MM.1S (cell line): ENCODE results near the gene PRKCE.

Experiments
- DNase-seq: peaks from one replicate; pipeline ENCODE4 v3.0.0-alpha.2; 2015
- H2AFZ ChIP-seq: fragments of 300-600 bp; sonication (generic); 2 replicates; pipeline ENCODE4 v1.6.0; 2016; ENCODE audit warnings: antibody characterized with exemption, low read length
- H3F3A ChIP-seq: fragments of 300-600 bp; sonication (generic); 2 replicates; pipeline ENCODE4 v1.6.1; 2016; ENCODE audit warnings: mild to moderate bottlenecking, antibody characterized with exemption, low read length, moderate library complexity, mixed read lengths; ENCODE audit not compliant: insufficient read depth
- H3K27ac ChIP-seq: fragments of 300-600 bp; sonication (generic); 2 replicates; pipeline ENCODE4 v1.5.1; 2016; ENCODE audit warnings: mild to moderate bottlenecking, low read length
- H3K27me3 ChIP-seq: fragments of 300-600 bp; sonication (generic); replicated peaks from 2 replicates; pipeline ENCODE4 v1.6.0; 2016; ENCODE audit warnings: low read length; ENCODE audit not compliant: insufficient read depth
- H3K36me3 ChIP-seq: fragments of 300-600 bp; sonication (generic); replicated peaks from 2 replicates; pipeline ENCODE4 v1.6.1; 2016; ENCODE audit warnings: mild to moderate bottlenecking, low read length, mixed read lengths; ENCODE audit not compliant: insufficient read depth
- H3K4me1 ChIP-seq: fragments of 300-600 bp; sonication (generic); 2 replicates; pipeline ENCODE4 v1.6.1; 2016; ENCODE audit warnings: low read length, mixed read lengths
- H3K4me2 ChIP-seq: fragments of 300-600 bp; sonication (generic); 2 replicates; pipeline ENCODE4 v1.6.0; 2016; ENCODE audit warnings: low read depth, low read length
- H3K4me3 ChIP-seq: fragments of 300-600 bp; sonication (generic); 2 replicates; pipeline ENCODE4 v1.5.1; 2016; ENCODE audit warnings: low read length, mixed read lengths
- H3K79me2 ChIP-seq: fragments of 300-600 bp; sonication (generic); 2 replicates; pipeline ENCODE4 v1.6.1; 2016; ENCODE audit warnings: mixed run types, low read length, mixed read lengths
- H3K9ac ChIP-seq: fragments of 300-600 bp; sonication (generic); 2 replicates; pipeline ENCODE4 v1.6.1; 2016; ENCODE audit warnings: low read length, mixed read lengths
- H3K9me2 ChIP-seq: fragments of 300-600 bp; sonication (generic); replicated peaks from 2 replicates; pipeline ENCODE4 v1.6.1; 2016; ENCODE audit warnings: mild to moderate bottlenecking, low read length, mixed read lengths; ENCODE audit not compliant: insufficient read depth
- H3K9me3 ChIP-seq: fragments of 300-600 bp; sonication (generic); replicated peaks from 2 replicates; pipeline ENCODE4 v1.6.1; 2016; ENCODE audit warnings: mild to moderate bottlenecking, low read length, mixed read lengths; ENCODE audit not compliant: insufficient read depth
- H4K20me1 ChIP-seq: fragments of 300-600 bp; sonication (generic); 2 replicates; pipeline ENCODE4 v1.6.1; 2016; ENCODE audit warnings: mild to moderate bottlenecking, low read length, moderate library complexity, mixed read lengths; ENCODE audit not compliant: insufficient read depth
- CTCF ChIP-seq: fragments of 300-600 bp; sonication (generic); IDR thresholded peaks from 2 replicates; pipeline ENCODE4 v1.5.1; 2016; ENCODE audit warnings: antibody characterized with exemption, low read length, mixed read lengths
- EZH2 ChIP-seq: fragments of 300-600 bp; sonication (generic); optimal IDR thresholded peaks from 2 replicates; pipeline ENCODE3; 2017; ENCODE audit warnings: low read depth, mild to moderate bottlenecking, antibody characterized with exemption, low read length, mixed read lengths
- EZH2phosphoT487 ChIP-seq: fragments of 300-600 bp; sonication (generic); IDR thresholded peaks from 2 replicates; pipeline ENCODE4 v1.6.1; 2018; ENCODE audit warnings: antibody characterized with exemption, low read length

Gene PRKCE

GRCh38 chr2:45797451-45798230 is 146.2 kb downstream of the PRKCE start:
- H4K20me1 ChIP-seq, result no peaks in the 10 kb centered on the region
- no peaks in the 10 kb centered on the region for H3K27me3 ChIP-seq
- no peak for TF ChIP-seq CTCF
- TF ChIP-seq EZH2, result no peak
- no peak for TF ChIP-seq EZH2phosphoT487
- no peaks in the 10 kb centered on the region for H3K79me2 ChIP-seq
- no peaks in the 10 kb centered on the region for H3F3A ChIP-seq
- no peaks in the 10 kb centered on the region for H3K4me1 ChIP-seq
- H3K27ac ChIP-seq, result no peak overlapping the region
- H3K9me2 ChIP-seq, result no peaks in the 10 kb centered on the region
- no peaks in the 10 kb centered on the region for H3K9me3 ChIP-seq
- H2AFZ ChIP-seq, result no peak overlapping the region
- H3K4me2 ChIP-seq, result no peak overlapping the region
- no peak for DNase-seq
- H3K9ac ChIP-seq, result no peak overlapping the region
- H3K36me3 ChIP-seq, result no peaks in the 10 kb centered on the region
- no peak overlapping the region for H3K4me3 ChIP-seq

GRCh38 chr2:45799679-45800381 is 148.4 kb downstream of the PRKCE start:
- Histone ChIP-seq H3K4me2 (no peak overlapping the region), H3K4me3 (no peak overlapping the region), H3K27ac (no peak overlapping the region), H3K9me3 (no peaks in the 10 kb centered on the region), H3K9ac (no peak overlapping the region), H3K4me1 (no peaks in the 10 kb centered on the region), H3K79me2 (no peaks in the 10 kb centered on the region), H3K27me3 (no peaks in the 10 kb centered on the region), H3K36me3 (no peaks in the 10 kb centered on the region), H3K9me2 (no peaks in the 10 kb centered on the region), H3F3A (no peaks in the 10 kb centered on the region), H2AFZ (no peak overlapping the region), H4K20me1 (no peaks in the 10 kb centered on the region)
- no peak for DNase-seq
- TF ChIP-seq EZH2 (no peak), EZH2phosphoT487 (no peak), CTCF (no peak)

- Histone ChIP-seq H2AFZ (no peak overlapping the region), H3F3A (no peaks in the 10 kb centered on the region), H3K27ac (no peak overlapping the region), H3K9ac (no peak overlapping the region), H3K79me2 (no peaks in the 10 kb centered on the region), H3K27me3 (no peaks in the 10 kb centered on the region), H4K20me1 (no peaks in the 10 kb centered on the region), H3K4me1 (no peaks in the 10 kb centered on the region), H3K4me2 (no peak overlapping the region), H3K36me3 (no peaks in the 10 kb centered on the region), H3K9me3 (no peaks in the 10 kb centered on the region), H3K4me3 (no peak overlapping the region), H3K9me2 (no peaks in the 10 kb centered on the region)
- TF ChIP-seq EZH2, result no peak
- TF ChIP-seq EZH2phosphoT487, result no peak
- TF ChIP-seq CTCF, result no peak
- no peak for DNase-seq
Observed at GRCh38 chr2:45802499-45803138, 151.1 kb downstream of the PRKCE start.
